Loucy (cell line): ENCODE results near the gene CDCA3.
"Not testable (repeated sequence)": the region's sequence is repeated elsewhere in the genome, so short reads cannot be mapped to it uniquely, and the experiment has no call there.

Experiments used
- CTCF ChIP-seq: fragments of 200-600 bp; sonication (generic); conservative IDR thresholded peaks from 2 replicates; pipeline ENCODE4 v1.5.1; 2014; ENCODE audit warnings: mild to moderate bottlenecking, antibody characterized with exemption, low read length
- EZH2phosphoT487 ChIP-seq: fragments of 200-600 bp; IDR thresholded peaks from 2 replicates; pipeline ENCODE4 v1.6.1; 2018; ENCODE audit warnings: antibody characterized with exemption, mild to moderate bottlenecking, moderate library complexity, borderline replicate concordance

- not testable (repeated sequence) for TF ChIP-seq CTCF, EZH2phosphoT487
Observed at GRCh38 chr12:6870304-6870703, 19.2 kb upstream of the CDCA3 start.
